SK-N-SH (cell line): ENCODE measurements around the gene HRCT1. TPM values are rescaled to one million over a fixed set of nuclear protein-coding genes. Genes with fewer than 3 reads are reported as not detected.
"Not testable (repeated sequence)": the region's sequence is repeated elsewhere in the genome, so short reads cannot be mapped to it uniquely, and the experiment has no call there.

Experiments
- CTCF ChIA-PET: fragments of 300-600, 350-600 bp; formaldehyde crosslinking; extraction: SDS; loops from one replicate; lab custom pipeline; 2021; lab: Yijun Ruan, JAX
- POLR2A ChIA-PET: fragments of 350-600 bp; sonication (Branson Sonifier 250); formaldehyde crosslinking; extraction: SDS; loops from one replicate; lab custom pipeline; 2020; ENCODE audit warnings: antibody characterized with exemption, inconsistent platforms; lab: Yijun Ruan, JAX
- DNase-seq: peaks from one replicate; pipeline ENCODE4 v3.0.0; 2012
- H2AFZ ChIP-seq: fragments of 200-600 bp; sonication (generic); 2 replicates; pipeline ENCODE4 v1.8.1; 2016; ENCODE audit warnings: antibody characterized with exemption, mild to moderate bottlenecking, low read depth
- H3F3A ChIP-seq: fragments of 200-600 bp; sonication (generic); replicated peaks from 2 replicates; pipeline ENCODE3; 2016; ENCODE audit warnings: antibody characterized with exemption, mild to moderate bottlenecking; ENCODE audit not compliant: insufficient read depth
- H3K27ac ChIP-seq, 2 experiments: fragments of 200-500 bp in 1 of 2; fragments of 200-600 bp in 1 of 2; sonication (Bioruptor generic) in 1 of 2; sonication (generic), shearing (Covaris generic) in 1 of 2; 2 replicates each; pipeline versions ENCODE4 v1.5.1 to v1.6.1; 2014 to 2016; ENCODE audit warnings: low read depth in 2 of 2, inconsistent platforms in 1 of 2, low read length in 1 of 2, mild to moderate bottlenecking in 1 of 2, mixed read lengths in 1 of 2
- H3K27me3 ChIP-seq: fragments of 200-600 bp; sonication (generic), shearing (Covaris generic); 2 replicates; pipeline ENCODE4 v1.6.1; 2016; ENCODE audit warnings: mixed run types; ENCODE audit not compliant: insufficient read depth
- H3K36me3 ChIP-seq, 2 experiments: fragments of 200-500 bp in 1 of 2; fragments of 200-600 bp in 1 of 2; sonication (Bioruptor generic) in 1 of 2; sonication (generic) in 1 of 2; replicated peaks in 1 of 2; 2 replicates each; pipeline versions ENCODE3 to v1.5.1; 2014 to 2016; ENCODE audit warnings: low read length in 1 of 2, mild to moderate bottlenecking in 1 of 2; ENCODE audit not compliant: insufficient read depth in 2 of 2, control insufficient read depth in 1 of 2
- H3K4me1 ChIP-seq, 2 experiments: fragments of 200-500 bp in 1 of 2; fragments of 200-600 bp in 1 of 2; sonication (Bioruptor generic) in 1 of 2; sonication (generic), shearing (Covaris generic) in 1 of 2; 2 replicates each; pipeline versions ENCODE4 v1.5.1 to v1.6.1; 2014 to 2016; ENCODE audit warnings: low read depth in 1 of 2, low read length in 1 of 2, mixed run types in 1 of 2; ENCODE audit not compliant: insufficient read depth in 2 of 2, control insufficient read depth in 1 of 2
- H3K4me2 ChIP-seq: fragments of 200-600 bp; sonication (generic), shearing (Covaris generic); 2 replicates; pipeline ENCODE4 v1.6.1; 2017; ENCODE audit warnings: mixed run types
- H3K4me3 ChIP-seq, 2 experiments: fragments of 200-500 bp in 1 of 2; fragments of 200-600 bp in 1 of 2; sonication (Bioruptor generic) in 1 of 2; sonication (generic), shearing (Covaris generic) in 1 of 2; 2 replicates each; pipeline versions ENCODE4 v1.5.1 to v1.8.1; 2014 to 2016; ENCODE audit warnings: low read depth in 2 of 2, inconsistent platforms in 1 of 2, low read length in 1 of 2, mild to moderate bottlenecking in 1 of 2, mixed read lengths in 1 of 2, moderate library complexity in 1 of 2
- H3K79me2 ChIP-seq: fragments of 200-600 bp; sonication (generic); 2 replicates; pipeline ENCODE4 v1.8.1; 2017; ENCODE audit warnings: mild to moderate bottlenecking; ENCODE audit not compliant: insufficient read depth
- H3K9ac ChIP-seq: fragments of 200-600 bp; sonication (generic); 2 replicates; pipeline ENCODE4 v1.6.1; 2017; ENCODE audit warnings: mixed run types
- H3K9me2 ChIP-seq: fragments of 200-600 bp; sonication (generic); 2 replicates; pipeline ENCODE4 v1.6.1; 2017; ENCODE audit warnings: mixed run types
- H3K9me3 ChIP-seq: fragments of 200-600 bp; sonication (generic); 2 replicates; pipeline ENCODE4 v1.6.1; 2017; ENCODE audit warnings: mixed run types, mild to moderate bottlenecking, moderate library complexity
- H4K20me1 ChIP-seq: fragments of 200-600 bp; sonication (generic); 2 replicates; pipeline ENCODE4 v1.6.1; 2017; ENCODE audit warnings: mild to moderate bottlenecking, mixed run types; ENCODE audit not compliant: insufficient read depth
- CHD2 ChIP-seq: fragments of 150-350 bp; IDR thresholded peaks from 2 replicates; pipeline ENCODE4 v1.6.1; 2018; ENCODE audit warnings: low read length; ENCODE audit not compliant: partially characterized antibody
- EP300 ChIP-seq, 2 experiments: IDR thresholded peaks; 2 replicates each; pipeline versions ENCODE4 v1.4.0 to v1.6.1; 2012; ENCODE audit warnings: borderline replicate concordance in 1 of 2, low read depth in 1 of 2, low read length in 1 of 2
- EZH2phosphoT487 ChIP-seq: fragments of 200-600 bp; sonication (generic); IDR thresholded peaks from 2 replicates; pipeline ENCODE4 v1.6.1; 2017; ENCODE audit warnings: low read depth, mixed run types, mild to moderate bottlenecking, antibody characterized with exemption, moderate library complexity, borderline replicate concordance
- FOSL2 ChIP-seq: IDR thresholded peaks from 2 replicates; pipeline ENCODE4 v1.4.0; 2012; ENCODE audit warnings: low read depth, mild to moderate bottlenecking, moderate library complexity, borderline replicate concordance
- GABPA ChIP-seq: IDR thresholded peaks from 2 replicates; pipeline ENCODE4 v1.4.0; 2012; ENCODE audit warnings: low read depth, mild to moderate bottlenecking
- NFIC ChIP-seq: IDR thresholded peaks from 2 replicates; pipeline ENCODE4 v1.4.0; 2012; ENCODE audit warnings: borderline replicate concordance
- NRF1 ChIP-seq: IDR thresholded peaks from 2 replicates; pipeline ENCODE4 v1.6.1; 2012; ENCODE audit warnings: low read depth, mild to moderate bottlenecking, low read length
- POLR2AphosphoS5 ChIP-seq: IDR thresholded peaks from 2 replicates; pipeline ENCODE4 v1.6.1; 2012; ENCODE audit warnings: low read depth, low read length
- RCOR1 ChIP-seq: fragments of 150-350 bp; IDR thresholded peaks from 2 replicates; pipeline ENCODE4 v1.6.1; 2017; ENCODE audit warnings: antibody characterized with exemption, low read length
- RFX5 ChIP-seq: IDR thresholded peaks from 2 replicates; pipeline ENCODE4 v1.6.1; 2012; ENCODE audit warnings: mild to moderate bottlenecking, improper control_type of control experiment, low read length
- RXRA ChIP-seq: IDR thresholded peaks from 2 replicates; pipeline ENCODE4 v1.4.0; 2012; ENCODE audit warnings: low read depth, mild to moderate bottlenecking, borderline replicate concordance
- SIN3A ChIP-seq: IDR thresholded peaks from 2 replicates; pipeline ENCODE4 v1.6.1; 2012; ENCODE audit warnings: low read depth, mild to moderate bottlenecking, low read length, moderate library complexity, borderline replicate concordance
- TCF12 ChIP-seq: IDR thresholded peaks from 2 replicates; pipeline ENCODE4 v1.4.0; 2012
- YY1 ChIP-seq: IDR thresholded peaks from 2 replicates; pipeline ENCODE4 v1.4.0; 2012; ENCODE audit warnings: low read depth, mild to moderate bottlenecking
- WGBS: methylation state at CpG from one replicate; pipeline ENCODE4 v1.1.6; 2017; ENCODE audit warnings: low lambda C conversion rate; 5-methylcytosine and 5-hydroxymethylcytosine counted together
- polyA plus RNA-seq, 3 experiments: library from polyadenylated mRNA; depleted of rRNA; stranded (reverse); fragments of >200 nt; gene quantifications; 2 replicates each; pipeline ENCODE4 v1.2.3, GENCODE V29; 2012
- TF ChIP-seq, protein P1 (sequence below): IDR thresholded peaks from 2 replicates; pipeline ENCODE4 v1.6.1; 2012; ENCODE audit warnings: mild to moderate bottlenecking, low read depth, low read length, moderate library complexity
- TF ChIP-seq, protein P2 (sequence below): fragments of 150-350 bp; IDR thresholded peaks from 2 replicates; pipeline ENCODE4 v1.6.1; 2016; ENCODE audit warnings: mild to moderate bottlenecking, low read depth, low read length

The HRCT1 gene
- polyA plus RNA-seq, 1 of the 3 experiments (the other 2 are of a cell fraction), result 3.0 TPM

DNA sequence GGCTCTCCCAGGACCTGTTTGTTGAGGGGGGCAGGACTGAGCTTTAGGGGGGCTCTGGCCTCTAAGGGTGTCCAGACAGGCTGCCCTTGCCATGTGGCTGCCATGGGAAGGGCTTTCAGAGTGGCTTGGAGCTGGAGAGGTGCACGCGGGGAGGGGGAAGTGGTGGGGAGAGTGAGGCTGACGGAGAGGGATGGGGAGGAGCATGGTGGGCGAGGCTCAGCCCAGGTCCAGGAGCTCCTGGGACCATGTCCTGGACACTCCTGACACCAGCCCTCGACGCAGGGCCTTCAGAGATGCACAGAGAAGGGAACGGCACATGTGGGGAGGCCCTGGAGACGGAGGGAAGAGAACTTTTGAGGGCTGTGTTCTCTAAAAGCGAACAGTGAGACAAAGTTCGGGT is 5.7 kb downstream of the HRCT1 start:
- no peaks in the 10 kb centered on the region for H4K20me1 ChIP-seq
- H3F3A ChIP-seq, result peaks cover 25% of the 10 kb centered on the region
- no peak overlapping the region for H3K27ac ChIP-seq
- H2AFZ ChIP-seq, result no peak overlapping the region
- H3K4me3 ChIP-seq, result no peak overlapping the region
- no peaks in the 10 kb centered on the region for H3K27me3 ChIP-seq
- CTCF ChIA-PET, result interaction anchor here (0.7 to 1.5 kb wide), 6 partner anchors 9 to 254 kb away, joined by 3 to 9 read pairs (median 4); no protein-coding TSS in a partner anchor
- no peak overlapping the region; the same call in 1 of the 2 replicates for H3K9ac ChIP-seq
- no peaks in the 10 kb centered on the region; the same call in 1 of the 2 replicates for H3K79me2 ChIP-seq
- no peaks in the 10 kb centered on the region for H3K36me3 ChIP-seq
- H3K9me3 ChIP-seq, result no peaks in the 10 kb centered on the region
- TF ChIP-seq NRF1, result no peak
- TF ChIP-seq SIN3A, result no peak
- TF ChIP-seq TCF12, result no peak
- TF ChIP-seq RFX5, result no peak
- no peak for TF ChIP-seq RXRA
- TF ChIP-seq EP300 (IDR thresholded peaks at IDR 0.05; ENCODE audit: borderline replicate concordance in 1 of 2, low read depth in 1 of 2, low read length in 1 of 2), result no peak
- no peak for TF ChIP-seq GABPA
- TF ChIP-seq, protein P1, sequence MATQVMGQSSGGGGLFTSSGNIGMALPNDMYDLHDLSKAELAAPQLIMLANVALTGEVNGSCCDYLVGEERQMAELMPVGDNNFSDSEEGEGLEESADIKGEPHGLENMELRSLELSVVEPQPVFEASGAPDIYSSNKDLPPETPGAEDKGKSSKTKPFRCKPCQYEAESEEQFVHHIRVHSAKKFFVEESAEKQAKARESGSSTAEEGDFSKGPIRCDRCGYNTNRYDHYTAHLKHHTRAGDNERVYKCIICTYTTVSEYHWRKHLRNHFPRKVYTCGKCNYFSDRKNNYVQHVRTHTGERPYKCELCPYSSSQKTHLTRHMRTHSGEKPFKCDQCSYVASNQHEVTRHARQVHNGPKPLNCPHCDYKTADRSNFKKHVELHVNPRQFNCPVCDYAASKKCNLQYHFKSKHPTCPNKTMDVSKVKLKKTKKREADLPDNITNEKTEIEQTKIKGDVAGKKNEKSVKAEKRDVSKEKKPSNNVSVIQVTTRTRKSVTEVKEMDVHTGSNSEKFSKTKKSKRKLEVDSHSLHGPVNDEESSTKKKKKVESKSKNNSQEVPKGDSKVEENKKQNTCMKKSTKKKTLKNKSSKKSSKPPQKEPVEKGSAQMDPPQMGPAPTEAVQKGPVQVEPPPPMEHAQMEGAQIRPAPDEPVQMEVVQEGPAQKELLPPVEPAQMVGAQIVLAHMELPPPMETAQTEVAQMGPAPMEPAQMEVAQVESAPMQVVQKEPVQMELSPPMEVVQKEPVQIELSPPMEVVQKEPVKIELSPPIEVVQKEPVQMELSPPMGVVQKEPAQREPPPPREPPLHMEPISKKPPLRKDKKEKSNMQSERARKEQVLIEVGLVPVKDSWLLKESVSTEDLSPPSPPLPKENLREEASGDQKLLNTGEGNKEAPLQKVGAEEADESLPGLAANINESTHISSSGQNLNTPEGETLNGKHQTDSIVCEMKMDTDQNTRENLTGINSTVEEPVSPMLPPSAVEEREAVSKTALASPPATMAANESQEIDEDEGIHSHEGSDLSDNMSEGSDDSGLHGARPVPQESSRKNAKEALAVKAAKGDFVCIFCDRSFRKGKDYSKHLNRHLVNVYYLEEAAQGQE, result no peak
- no peak for TF ChIP-seq FOSL2
- TF ChIP-seq YY1, result no peak
- TF ChIP-seq, protein P2, sequence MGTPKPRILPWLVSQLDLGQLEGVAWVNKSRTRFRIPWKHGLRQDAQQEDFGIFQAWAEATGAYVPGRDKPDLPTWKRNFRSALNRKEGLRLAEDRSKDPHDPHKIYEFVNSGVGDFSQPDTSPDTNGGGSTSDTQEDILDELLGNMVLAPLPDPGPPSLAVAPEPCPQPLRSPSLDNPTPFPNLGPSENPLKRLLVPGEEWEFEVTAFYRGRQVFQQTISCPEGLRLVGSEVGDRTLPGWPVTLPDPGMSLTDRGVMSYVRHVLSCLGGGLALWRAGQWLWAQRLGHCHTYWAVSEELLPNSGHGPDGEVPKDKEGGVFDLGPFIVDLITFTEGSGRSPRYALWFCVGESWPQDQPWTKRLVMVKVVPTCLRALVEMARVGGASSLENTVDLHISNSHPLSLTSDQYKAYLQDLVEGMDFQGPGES, result no peak
- no peak for TF ChIP-seq EZH2phosphoT487
- peaks cover 22 to 27% of the 10 kb centered on the region in 2 experiments; a peak in 3 of 4 replicates for H3K4me1 ChIP-seq
- DNase-seq, result no peak
- no peaks in the 10 kb centered on the region for H3K9me2 ChIP-seq
- POLR2A ChIA-PET, result no interaction called here
- no peak overlapping the region for H3K4me2 ChIP-seq
- 85% methylated on average over 10 of the region's 10 CpGs for WGBS

DNA sequence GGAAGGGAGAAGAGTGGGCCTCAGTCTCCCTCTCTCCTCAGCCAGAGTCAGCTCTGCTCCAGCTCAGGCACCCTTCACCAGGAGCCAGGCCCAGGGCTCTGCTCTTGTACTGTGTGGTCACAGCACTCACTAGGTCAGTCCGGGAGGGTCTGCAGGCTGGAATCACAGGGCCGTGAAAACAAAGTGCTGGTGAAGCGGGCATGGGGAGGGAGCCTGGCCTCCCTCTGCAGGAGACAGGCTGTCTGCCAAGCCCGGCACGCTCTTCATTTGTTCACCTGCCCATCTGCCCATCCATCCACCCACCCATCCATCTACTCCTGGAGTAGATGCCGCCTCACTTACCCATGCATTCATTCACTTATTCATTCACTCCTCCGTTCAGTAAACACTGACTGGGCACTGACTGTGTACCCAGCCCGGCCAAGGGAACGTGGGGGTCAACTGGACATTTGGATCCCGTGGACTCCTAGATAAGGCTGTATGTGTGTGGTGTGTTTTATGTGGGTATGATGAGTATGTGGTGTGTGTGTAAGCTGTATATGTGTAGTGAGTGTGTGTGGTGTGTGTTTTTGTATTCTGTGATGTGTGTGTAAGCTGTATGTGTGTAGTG is 6.9 kb downstream of the HRCT1 start:
- ChIA-PET POLR2A (no interaction called here), CTCF (interaction anchor here (2.0 kb wide), 1 partner anchor 32 kb away, joined by 6 read pairs; no protein-coding TSS in a partner anchor)
- 91% methylated on average over 7 of the region's 10 CpGs for WGBS
- Histone ChIP-seq H3K27ac (no peak overlapping the region), H3K4me3 (no peak overlapping the region), H3K9ac (no peak overlapping the region), H3K9me3 (no peaks in the 10 kb centered on the region), H3K79me2 (no peaks in the 10 kb centered on the region; the same call in 1 of the 2 replicates), H3F3A (peaks cover 16% of the 10 kb centered on the region), H4K20me1 (no peaks in the 10 kb centered on the region), H3K27me3 (no peaks in the 10 kb centered on the region), H3K4me1 (peaks cover 9 to 16% of the 10 kb centered on the region in 2 experiments; a peak in 3 of 4 replicates), H3K4me2 (no peak overlapping the region), H2AFZ (no peak overlapping the region), H3K36me3 (no peaks in the 10 kb centered on the region), H3K9me2 (no peaks in the 10 kb centered on the region)
- no peak for DNase-seq
- TF ChIP-seq RFX5, result no peak
- TF ChIP-seq RCOR1, result no peak
- no peak for TF ChIP-seq POLR2AphosphoS5
- no peak for TF ChIP-seq EP300 (IDR thresholded peaks at IDR 0.05; ENCODE audit: borderline replicate concordance in 1 of 2, low read depth in 1 of 2, low read length in 1 of 2)
- no peak for TF ChIP-seq NFIC
- no peak for TF ChIP-seq YY1
- no peak for TF ChIP-seq CHD2

DNA sequence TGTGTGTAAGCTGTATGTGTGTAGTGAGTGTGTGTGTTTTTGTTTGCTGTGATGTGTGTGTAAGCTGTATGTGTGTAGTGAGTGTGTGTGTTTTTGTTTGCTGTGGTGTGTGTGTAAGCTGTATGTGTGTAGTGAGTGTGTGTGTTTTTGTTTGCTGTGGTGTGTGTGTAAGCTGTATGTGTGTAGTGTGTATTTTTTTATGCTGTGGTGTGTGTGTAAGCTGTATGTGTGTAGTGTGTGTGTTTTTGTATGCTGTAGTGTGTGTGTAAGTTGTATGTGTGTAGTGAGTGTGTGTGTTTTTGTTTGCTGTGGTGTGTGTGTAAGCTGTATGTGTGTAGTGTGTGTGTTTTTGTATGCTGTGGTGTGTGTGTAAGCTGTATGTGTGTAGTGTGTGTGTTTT is 7.4 kb downstream of the HRCT1 start:
- Histone ChIP-seq H3F3A (peaks cover 11% of the 10 kb centered on the region), H3K4me1 (peaks cover 4 to 12% of the 10 kb centered on the region in 2 experiments; a peak in 3 of 4 replicates)
- H3K9me3 ChIP-seq, H3K27ac ChIP-seq, H3K79me2 ChIP-seq, H4K20me1 ChIP-seq, H3K9me2 ChIP-seq, H3K4me2 ChIP-seq, H3K4me3 ChIP-seq, DNase-seq, H3K36me3 ChIP-seq, H3K9ac ChIP-seq, H3K27me3 ChIP-seq, POLR2A ChIA-PET, H2AFZ ChIP-seq: not testable (repeated sequence)
- CTCF ChIA-PET, result interaction anchor here (2.0 kb wide), 1 partner anchor 32 kb away, joined by 6 read pairs; no protein-coding TSS in a partner anchor
